Naive B cell (primary cell): Measurements from ENCODE around the gene PARP11. TPM values are rescaled to one million over a fixed set of nuclear protein-coding genes. Genes with fewer than 3 reads are reported as not detected.
A peak's percentile ranks its signal among the peaks of the same experiment; 100 is the strongest.

Experiments
- ATAC-seq, 2 donors: fragments of 150-1000 bp; cut with Tn5 transposase; 2 replicates each; pipeline ENCODE4 v1.10.0; 2021; ENCODE audit warnings: low read depth in 2 of 2, mild to moderate bottlenecking in 2 of 2, moderate library complexity in 2 of 2
- DNase-seq: peaks from one replicate; pipeline ENCODE4 v3.0.0; 2022
- H3K27ac Mint-ChIP-seq, 6 donors: one replicate each; pipeline ENCODE4 v1.8.0; 2020 to 2022; ENCODE audit warnings: mild to moderate bottlenecking in 6 of 6, mixed read lengths in 6 of 6, moderate library complexity in 5 of 6, inconsistent platforms in 2 of 6
- H3K27me3 Mint-ChIP-seq, 3 donors: one replicate each; pipeline ENCODE4 v1.8.0; 2021 to 2022; ENCODE audit warnings: mixed read lengths in 3 of 3, mild to moderate bottlenecking in 1 of 3
- H3K36me3 Mint-ChIP-seq, 2 donors: one replicate each; pipeline ENCODE4 v1.8.0; 2020 to 2022; ENCODE audit warnings: mixed read lengths in 2 of 2, inconsistent platforms in 1 of 2, mild to moderate bottlenecking in 1 of 2
- H3K4me1 Mint-ChIP-seq, 3 donors: one replicate each; pipeline ENCODE4 v1.8.0; 2020 to 2022; ENCODE audit warnings: mixed read lengths in 3 of 3, inconsistent platforms in 1 of 3, mild to moderate bottlenecking in 1 of 3, moderate library complexity in 1 of 3
- H3K4me3 Mint-ChIP-seq, 8 donors: one replicate each; pipeline ENCODE4 v1.8.0; 2020 to 2022; ENCODE audit warnings: mild to moderate bottlenecking in 8 of 8, mixed read lengths in 8 of 8, moderate library complexity in 8 of 8, inconsistent platforms in 2 of 8
- H3K9me3 Mint-ChIP-seq, 7 donors: one replicate each; pipeline ENCODE4 v1.8.0; 2020 to 2022; ENCODE audit warnings: mixed read lengths in 7 of 7, mild to moderate bottlenecking in 5 of 7, inconsistent platforms in 2 of 7, moderate library complexity in 1 of 7
- polyA plus RNA-seq, 6 donors: library from polyadenylated mRNA; unstranded; fragments of 300-500 nt; fragmentation: Illumina TruSeq; gene quantifications; one replicate each; pipeline ENCODE4 v1.2.3, GENCODE V29; 2021; ENCODE audit warnings: low read depth in 6 of 6

The PARP11 gene
- polyA plus RNA-seq, 6 donors from 2014 or later: 6.5 to 10.5 (median 8.7) TPM

GRCh38 chr12:3897371-3897971, 24.3 kb upstream of the PARP11 start:
- ATAC-seq (no peak), DNase-seq (no peak)
- Mint-ChIP-seq H3K4me1 (peaks cover 0 to 8% (median 4%) of the 10 kb centered on the region in 3 donors), H3K27ac (peak overlapping the region in 2 of 6 donors; percentile 3 to 25), H3K9me3 (no peaks in the 10 kb centered on the region), H3K36me3 (no peaks in the 10 kb centered on the region), H3K27me3 (no peaks in the 10 kb centered on the region), H3K4me3 (no peak overlapping the region)

GRCh38 chr12:3896801-3897351, 23.7 kb upstream of the PARP11 start:
- Mint-ChIP-seq H3K4me3 (no peak overlapping the region), H3K27ac (no peak overlapping the region), H3K4me1 (peaks cover 0 to 8% (median 4%) of the 10 kb centered on the region in 3 donors), H3K9me3 (no peaks in the 10 kb centered on the region), H3K27me3 (no peaks in the 10 kb centered on the region), H3K36me3 (no peaks in the 10 kb centered on the region)
- ATAC-seq: no peak
- DNase-seq: no peak

- no peaks in the 10 kb centered on the region for H3K9me3 Mint-ChIP-seq
- DNase-seq: no peak
- no peak for ATAC-seq
- peaks cover 0 to 8% (median 4%) of the 10 kb centered on the region in 3 donors for H3K4me1 Mint-ChIP-seq
- H3K27me3 Mint-ChIP-seq: no peaks in the 10 kb centered on the region
- no peak overlapping the region for H3K4me3 Mint-ChIP-seq
- H3K27ac Mint-ChIP-seq: peak overlapping the region in 1 of 6 donors; percentile 11
- no peaks in the 10 kb centered on the region for H3K36me3 Mint-ChIP-seq
These were observed 23.2 kb upstream of the PARP11 start for GRCh38 chr12:3896356-3896755.

- ATAC-seq (no peak), DNase-seq (no peak)
- peaks cover 0 to 6% (median 2%) of the 10 kb centered on the region in 3 donors for H3K4me1 Mint-ChIP-seq
These were observed 19.4 kb upstream of the PARP11 start for GRCh38 chr12:3892631-3893030.

GRCh38 chr12:3891201-3891600, 18.0 kb upstream of the PARP11 start:
- no peak overlapping the region for H3K4me3 Mint-ChIP-seq
- H3K36me3 Mint-ChIP-seq: no peaks in the 10 kb centered on the region
- DNase-seq (no peak), ATAC-seq (no peak)
- H3K4me1 Mint-ChIP-seq: no peaks in the 10 kb centered on the region
- no peaks in the 10 kb centered on the region for H3K9me3 Mint-ChIP-seq
- peak overlapping the region in 1 of 6 donors; percentile 41 for H3K27ac Mint-ChIP-seq
- H3K27me3 Mint-ChIP-seq: peaks cover 0 to 6% (median 0%) of the 10 kb centered on the region in 3 donors

More at GRCh38 chr12:3892631-3893030, 19.4 kb upstream of the PARP11 start:
- Mint-ChIP-seq H3K27me3 (peaks cover 0 to 6% (median 0%) of the 10 kb centered on the region in 3 donors), H3K27ac (no peak overlapping the region), H3K4me3 (no peak overlapping the region), H3K36me3 (no peaks in the 10 kb centered on the region), H3K9me3 (no peaks in the 10 kb centered on the region)

GRCh38 chr12:3888659-3889058, 15.5 kb upstream of the PARP11 start:
- no peak for ATAC-seq
- Mint-ChIP-seq H3K9me3 (no peaks in the 10 kb centered on the region), H3K27me3 (peaks cover 0 to 16% (median 6%) of the 10 kb centered on the region in 3 donors), H3K4me3 (no peak overlapping the region), H3K4me1 (peaks cover 4 to 5% (median 4%) of the 10 kb centered on the region in 3 donors), H3K36me3 (no peaks in the 10 kb centered on the region), H3K27ac (no peak overlapping the region)
- no peak for DNase-seq

- Mint-ChIP-seq H3K27ac (peak overlapping the region in 1 of 6 donors; percentile 13), H3K4me1 (peaks cover 4 to 5% (median 4%) of the 10 kb centered on the region in 3 donors), H3K36me3 (no peaks in the 10 kb centered on the region), H3K9me3 (no peaks in the 10 kb centered on the region), H3K4me3 (peak overlapping the region in 1 of 8 donors; percentile 6), H3K27me3 (peaks cover 0 to 23% (median 10%) of the 10 kb centered on the region in 3 donors)
- ATAC-seq (peak in 1 of 2 donors; percentile 47), DNase-seq (peak; percentile 53)
These were observed 12.3 kb upstream of the PARP11 start for GRCh38 chr12:3885277-3886094.

- H3K4me1 Mint-ChIP-seq: peaks cover 4 to 5% (median 4%) of the 10 kb centered on the region in 3 donors
- no peak overlapping the region for H3K4me3 Mint-ChIP-seq
- no peak overlapping the region for H3K27ac Mint-ChIP-seq
- no peaks in the 10 kb centered on the region for H3K36me3 Mint-ChIP-seq
- no peaks in the 10 kb centered on the region for H3K9me3 Mint-ChIP-seq
- H3K27me3 Mint-ChIP-seq: peaks cover 5 to 28% (median 14%) of the 10 kb centered on the region in 3 donors
- ATAC-seq (no peak), DNase-seq (no peak)
These were observed 11.5 kb upstream of the PARP11 start for GRCh38 chr12:3884671-3885070.

- Mint-ChIP-seq H3K27me3 (peaks cover 16 to 31% (median 20%) of the 10 kb centered on the region in 3 donors), H3K4me1 (peaks cover 4 to 5% (median 4%) of the 10 kb centered on the region in 3 donors), H3K27ac (no peak overlapping the region), H3K36me3 (no peaks in the 10 kb centered on the region), H3K4me3 (no peak overlapping the region), H3K9me3 (no peaks in the 10 kb centered on the region)
- ATAC-seq: peak; percentile 76 to 90
- no peak for DNase-seq
These were observed 9.8 kb upstream of the PARP11 start for GRCh38 chr12:3882896-3883564.

- ATAC-seq (no peak), DNase-seq (no peak)
- Mint-ChIP-seq H3K4me1 (peaks cover 4 to 5% (median 4%) of the 10 kb centered on the region in 3 donors), H3K27me3 (peaks cover 22 to 37% (median 25%) of the 10 kb centered on the region in 3 donors), H3K27ac (no peak overlapping the region), H3K36me3 (no peaks in the 10 kb centered on the region), H3K9me3 (no peaks in the 10 kb centered on the region), H3K4me3 (no peak overlapping the region)
These were observed 9.2 kb upstream of the PARP11 start for GRCh38 chr12:3882406-3882805.

GRCh38 chr12:3881281-3881950, 8.2 kb upstream of the PARP11 start:
- DNase-seq (no peak), ATAC-seq (no peak)
- H3K27me3 Mint-ChIP-seq: peaks cover 22 to 42% (median 25%) of the 10 kb centered on the region in 3 donors
- no peaks in the 10 kb centered on the region for H3K36me3 Mint-ChIP-seq
- H3K27ac Mint-ChIP-seq: peak overlapping the region in 1 of 6 donors; percentile 29
- H3K9me3 Mint-ChIP-seq: no peaks in the 10 kb centered on the region
- no peak overlapping the region for H3K4me3 Mint-ChIP-seq
- peaks cover 4 to 5% (median 4%) of the 10 kb centered on the region in 3 donors for H3K4me1 Mint-ChIP-seq

- H3K27me3 Mint-ChIP-seq: peaks cover 20 to 38% (median 22%) of the 10 kb centered on the region in 3 donors
- no peaks in the 10 kb centered on the region for H3K9me3 Mint-ChIP-seq
- H3K4me3 Mint-ChIP-seq: no peak overlapping the region
- ATAC-seq (no peak), DNase-seq (no peak)
- H3K4me1 Mint-ChIP-seq: no peaks in the 10 kb centered on the region
- H3K36me3 Mint-ChIP-seq: no peaks in the 10 kb centered on the region
- peak overlapping the region in 1 of 6 donors; percentile 25 for H3K27ac Mint-ChIP-seq
These were observed 6.6 kb upstream of the PARP11 start for GRCh38 chr12:3879846-3880245.

GRCh38 chr12:3871356-3871755, 1.8 kb downstream of the PARP11 start:
- Mint-ChIP-seq H3K27me3 (no peaks in the 10 kb centered on the region), H3K9me3 (peaks cover 0 to under 1% (median 0%) of the 10 kb centered on the region in 7 donors), H3K4me3 (peak overlapping the region in 7 of 8 donors; percentile 13 to 98 (median 95)), H3K4me1 (peaks cover 41 to 54% (median 46%) of the 10 kb centered on the region in 3 donors), H3K27ac (peak overlapping the region in 3 of 6 donors; percentile 73 to 98 (median 79)), H3K36me3 (peaks cover 6 to 8% of the 10 kb centered on the region in 2 donors)
- ATAC-seq (no peak), DNase-seq (no peak)
